ENCODE results near the gene FAM43A.

DNA sequence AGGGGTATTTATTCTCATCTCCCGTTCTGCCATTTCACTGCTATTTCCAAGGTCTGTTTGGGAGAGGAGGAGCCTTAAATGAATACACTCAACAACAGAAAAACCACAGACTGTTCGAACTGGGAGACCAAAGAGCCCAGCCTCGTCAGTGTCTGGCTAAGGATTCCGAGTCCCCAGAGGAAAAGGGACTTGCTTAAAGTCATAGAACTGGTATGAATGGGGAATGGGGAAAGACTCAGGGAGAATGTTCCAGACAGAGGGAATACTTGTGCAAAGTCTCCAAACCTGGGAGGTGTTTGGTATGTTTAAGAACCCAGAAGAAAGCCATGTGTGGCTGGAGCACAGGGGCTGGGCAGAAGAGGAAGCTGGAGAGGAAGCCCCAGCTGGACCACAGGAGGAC, 46.9 kb downstream of the FAM43A start:
- TF ChIP-seq EP300 (IDR thresholded peaks at IDR 0.05; ENCODE audit: borderline replicate concordance in 1 of 2, low read depth in 2 of 2, low read length in 2 of 2) (no peak), CTCF (IDR thresholded peaks at IDR 0.05; ENCODE audit: control extremely low read depth in 1 of 3, insufficient read depth in 1 of 3, low read depth in 1 of 3, low read length in 3 of 3) (no peak), POLR2A (IDR thresholded peaks at IDR 0.05; ENCODE audit: control extremely low read depth in 1 of 2, low read depth in 2 of 2, low read length in 2 of 2) (no peak), POLR2AphosphoS5 (IDR thresholded peaks at IDR 0.05; ENCODE audit: low read depth, low read length) (no peak)
